Hepatocyte (in vitro differentiated cells): Measurements from ENCODE around the gene KCNK4.

Experiments
- EZH2 ChIP-seq: fragments of 200-600 bp; sonication (generic); IDR thresholded peaks from 2 replicates; pipeline ENCODE4 v1.6.1; 2016; ENCODE audit warnings: antibody characterized with exemption, mild to moderate bottlenecking, borderline replicate concordance
- TF ChIP-seq, protein P1 (sequence below): fragments of 200-600 bp; sonication (generic); IDR thresholded peaks from 2 replicates; pipeline ENCODE4 v1.5.1; 2016; ENCODE audit warnings: antibody characterized with exemption, mild to moderate bottlenecking; ENCODE audit not compliant: poor library complexity

DNA sequence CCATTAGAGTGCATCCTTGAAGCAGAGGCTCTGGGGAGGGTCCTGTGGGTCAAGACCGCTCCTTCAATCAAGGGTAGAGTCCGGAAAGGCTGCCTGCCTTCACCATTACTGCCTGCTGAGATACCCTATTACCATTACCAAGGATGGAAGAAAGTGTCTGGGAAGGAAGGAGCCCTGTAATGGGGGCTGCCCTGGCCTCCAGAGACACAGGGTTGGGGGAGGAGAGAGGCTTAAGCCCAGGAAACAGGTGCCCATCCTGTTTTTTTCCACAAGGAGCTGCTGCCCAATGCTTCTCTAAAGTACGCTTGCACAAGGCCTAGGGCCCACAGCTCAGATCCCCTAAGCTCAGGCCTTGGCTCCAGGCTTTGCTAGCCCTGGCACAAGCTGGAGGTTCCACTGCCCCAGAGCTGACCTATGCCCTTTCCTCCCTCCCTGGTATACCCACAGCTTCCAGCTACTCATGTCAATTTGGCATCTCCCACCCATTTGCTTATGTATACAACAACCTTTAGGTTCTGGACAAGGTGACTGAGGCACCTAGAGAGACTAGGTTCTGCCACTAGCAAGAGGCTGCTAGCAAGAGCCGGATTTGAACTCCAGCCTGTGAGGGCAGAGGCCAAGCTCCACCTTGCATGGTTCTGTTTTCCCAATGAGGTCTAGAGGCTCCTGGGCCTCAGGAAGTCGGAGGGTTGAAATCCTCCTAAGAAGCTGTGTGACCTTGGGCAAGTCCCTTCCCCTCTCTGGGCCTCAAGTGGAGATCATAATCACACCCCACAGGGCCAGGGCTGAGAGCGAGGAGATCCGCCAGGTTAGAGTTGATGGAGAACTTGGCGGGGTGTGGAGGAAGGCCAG is 41.3 kb upstream of the KCNK4 start:
- TF ChIP-seq, protein P1, sequence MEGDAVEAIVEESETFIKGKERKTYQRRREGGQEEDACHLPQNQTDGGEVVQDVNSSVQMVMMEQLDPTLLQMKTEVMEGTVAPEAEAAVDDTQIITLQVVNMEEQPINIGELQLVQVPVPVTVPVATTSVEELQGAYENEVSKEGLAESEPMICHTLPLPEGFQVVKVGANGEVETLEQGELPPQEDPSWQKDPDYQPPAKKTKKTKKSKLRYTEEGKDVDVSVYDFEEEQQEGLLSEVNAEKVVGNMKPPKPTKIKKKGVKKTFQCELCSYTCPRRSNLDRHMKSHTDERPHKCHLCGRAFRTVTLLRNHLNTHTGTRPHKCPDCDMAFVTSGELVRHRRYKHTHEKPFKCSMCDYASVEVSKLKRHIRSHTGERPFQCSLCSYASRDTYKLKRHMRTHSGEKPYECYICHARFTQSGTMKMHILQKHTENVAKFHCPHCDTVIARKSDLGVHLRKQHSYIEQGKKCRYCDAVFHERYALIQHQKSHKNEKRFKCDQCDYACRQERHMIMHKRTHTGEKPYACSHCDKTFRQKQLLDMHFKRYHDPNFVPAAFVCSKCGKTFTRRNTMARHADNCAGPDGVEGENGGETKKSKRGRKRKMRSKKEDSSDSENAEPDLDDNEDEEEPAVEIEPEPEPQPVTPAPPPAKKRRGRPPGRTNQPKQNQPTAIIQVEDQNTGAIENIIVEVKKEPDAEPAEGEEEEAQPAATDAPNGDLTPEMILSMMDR: no peak
- no peak for TF ChIP-seq EZH2
